Ascending aorta (tissue), 2 donors: Measurements from ENCODE around the gene C5orf52. TPM values are rescaled to one million over a fixed set of nuclear protein-coding genes. Genes with fewer than 3 reads are reported as not detected.
A peak's percentile ranks its signal among the peaks of the same experiment; 100 is the strongest.
"Not testable (repeated sequence)": the region's sequence is repeated elsewhere in the genome, so short reads cannot be mapped to it uniquely, and the experiment has no call there.

ENCODE experiments used
- DNase-seq, 2 donors: peaks; one replicate each; pipeline ENCODE4 v3.0.0-alpha.2; 2019; ENCODE audit warnings: low spot score in 2 of 2
- H3K27ac ChIP-seq, 2 donors: fragments of 200-600 bp; sonication (generic); one replicate each; pipeline ENCODE4 v1.5.1; 2016 to 2017; ENCODE audit warnings: mild to moderate bottlenecking in 1 of 2
- H3K27me3 ChIP-seq: fragments of 200-600 bp; sonication (generic); one replicate; pipeline ENCODE4 v1.5.1; 2017
- H3K36me3 ChIP-seq, 2 donors: fragments of 200-600 bp; sonication (generic); one replicate each; pipeline ENCODE4 v1.5.1; 2016
- H3K4me1 ChIP-seq, 2 donors: fragments of 200-600 bp; sonication (generic); one replicate each; pipeline ENCODE4 v1.5.1; 2016 to 2017; ENCODE audit warnings: mild to moderate bottlenecking in 1 of 2
- H3K4me3 ChIP-seq, 2 donors: fragments of 200-600 bp; sonication (generic); one replicate each; pipeline ENCODE4 v1.5.1; 2016 to 2017; ENCODE audit warnings: mild to moderate bottlenecking in 1 of 2
- H3K9me3 ChIP-seq, 2 donors: fragments of 200-600 bp; sonication (generic); one replicate each; pipeline ENCODE4 v1.5.1; 2016
- CTCF ChIP-seq, 3 experiments: fragments of 200-600 bp in 2 of 3; fragments of 450-650 bp in 1 of 3; sonication (generic) in 2 of 3; IDR thresholded peaks; one replicate each; pipeline ENCODE4 v1.5.1; 2016 to 2019; ENCODE audit warnings: antibody characterized with exemption in 3 of 3, mild to moderate bottlenecking in 1 of 3, moderate library complexity in 1 of 3
- intact Hi-C: fragments of 100-400 bp; cut with DNase I; formaldehyde crosslinking; loops from one replicate; pipeline ENCODE4 v1.15.1; 2023
- total RNA-seq: library from RNA; depleted of rRNA; stranded (reverse); fragments of >200 nt; gene quantifications from one replicate; pipeline ENCODE4 v1.1.0, GENCODE V29; 2016

The C5orf52 gene
- total RNA-seq, 1 donor from 2014 or later, result not detected

GRCh38 chr5:157680239-157680638 is 8.9 kb downstream of the C5orf52 start:
- no peak for DNase-seq
- H3K4me3 ChIP-seq, result no peak overlapping the region
- no peak overlapping the region for H3K27ac ChIP-seq
- no peaks in the 10 kb centered on the region for H3K27me3 ChIP-seq
- no peak for TF ChIP-seq CTCF (IDR thresholded peaks at IDR 0.05)
- H3K36me3 ChIP-seq, result no peaks in the 10 kb centered on the region
- no peaks in the 10 kb centered on the region for H3K9me3 ChIP-seq
- intact Hi-C loops, result no loop called here
- H3K4me1 ChIP-seq, result no peaks in the 10 kb centered on the region

- Histone ChIP-seq H3K27me3 (no peaks in the 10 kb centered on the region), H3K9me3 (no peaks in the 10 kb centered on the region), H3K27ac (no peak overlapping the region), H3K4me3 (no peak overlapping the region), H3K4me1 (no peaks in the 10 kb centered on the region), H3K36me3 (no peaks in the 10 kb centered on the region)
- DNase-seq, result no peak
- intact Hi-C loops, result no loop called here
- no peak for TF ChIP-seq CTCF (IDR thresholded peaks at IDR 0.05)
Measured at GRCh38 chr5:157681048-157681447, 9.7 kb downstream of the C5orf52 start.

GRCh38 chr5:157682257-157682656 is 10.9 kb downstream of the C5orf52 start:
- Histone ChIP-seq H3K4me1 (no peaks in the 10 kb centered on the region), H3K36me3 (no peaks in the 10 kb centered on the region), H3K9me3 (no peaks in the 10 kb centered on the region), H3K27me3 (no peaks in the 10 kb centered on the region), H3K27ac (no peak overlapping the region), H3K4me3 (no peak overlapping the region)
- no peak for DNase-seq
- TF ChIP-seq CTCF (IDR thresholded peaks at IDR 0.05), result no peak
- intact Hi-C loops, result no loop called here

GRCh38 chr5:157686276-157687197 is 15.2 kb downstream of the C5orf52 start:
- H3K9me3 ChIP-seq, H3K36me3 ChIP-seq, H3K27ac ChIP-seq, H3K4me3 ChIP-seq, H3K4me1 ChIP-seq, H3K27me3 ChIP-seq, intact Hi-C loops, DNase-seq: not testable (repeated sequence)

- intact Hi-C loops, result no loop called here
- H3K27ac ChIP-seq, result no peak overlapping the region
- no peak for TF ChIP-seq CTCF (IDR thresholded peaks at IDR 0.05)
Measured at GRCh38 chr5:157687198-157687554, 15.8 kb downstream of the C5orf52 start.

GRCh38 chr5:157689942-157690689 is 18.8 kb downstream of the C5orf52 start:
- Histone ChIP-seq H3K9me3 (no peaks in the 10 kb centered on the region), H3K4me3 (peak overlapping the region in 1 of 2 donors; percentile 42), H3K36me3 (no peaks in the 10 kb centered on the region), H3K27ac (no peak overlapping the region), H3K27me3 (no peaks in the 10 kb centered on the region), H3K4me1 (no peaks in the 10 kb centered on the region)
- DNase-seq, result no peak
- intact Hi-C loops, result no loop called here
- peak in 1 of 3 experiments; percentile 26 for TF ChIP-seq CTCF (IDR thresholded peaks at IDR 0.05)

More at GRCh38 chr5:157687198-157687554, 15.8 kb downstream of the C5orf52 start:
- Histone ChIP-seq H3K27me3 (no peaks in the 10 kb centered on the region), H3K36me3 (no peaks in the 10 kb centered on the region), H3K4me1 (no peaks in the 10 kb centered on the region), H3K9me3 (no peaks in the 10 kb centered on the region), H3K4me3 (no peak overlapping the region)
- no peak for DNase-seq
